PC-9 (cell line): ENCODE data around the gene CS. TPM values are rescaled to one million over a fixed set of nuclear protein-coding genes. Genes with fewer than 3 reads are reported as not detected.
A peak's percentile ranks its signal among the peaks of the same experiment; 100 is the strongest.

Source experiments
- BruUV-seq: library from RNA; stranded (reverse); fragments of 400-500 nt; replicated peaks from 2 replicates; lab custom pipeline; 2021; lab: Mats Ljungman, UMichigan
- CTCF ChIA-PET: fragments of 300-600 bp; sonication (Branson Sonifier 250); formaldehyde crosslinking; loops from one replicate; lab custom pipeline; 2022; ENCODE audit warnings: antibody characterized with exemption; lab: Charles Lee
- POLR2A ChIA-PET: fragments of 300-600 bp; sonication (Branson Sonifier 250); formaldehyde crosslinking; loops from one replicate; lab custom pipeline; 2022; ENCODE audit warnings: antibody characterized with exemption; ENCODE audit not compliant: unreplicated experiment; lab: Charles Lee
- DNase-seq, 2 experiments: peaks; one replicate each; pipeline versions ENCODE4 v3.0.0 to v3.0.0-alpha.2; 2015 to 2022; ENCODE audit warnings: mixed read lengths in 1 of 2
- H2AFZ ChIP-seq: fragments of 200-600 bp; sonication (generic); 2 replicates; pipeline ENCODE4 v1.8.1; 2017; ENCODE audit warnings: antibody characterized with exemption
- H3F3A ChIP-seq: fragments of 200-600 bp; sonication (generic); 2 replicates; pipeline ENCODE4 v1.8.1; 2017; ENCODE audit warnings: antibody characterized with exemption, mild to moderate bottlenecking, low read depth; ENCODE audit not compliant: insufficient read depth
- H3K27ac ChIP-seq: fragments of 200-600 bp; sonication (generic); 2 replicates; pipeline ENCODE4 v1.6.1; 2016; ENCODE audit warnings: mixed run types
- H3K27me3 ChIP-seq: fragments of 200-600 bp; sonication (generic); 2 replicates; pipeline ENCODE4 v1.6.1; 2016; ENCODE audit warnings: low read depth, mixed run types; ENCODE audit not compliant: insufficient read depth
- H3K36me3 ChIP-seq: fragments of 200-600 bp; sonication (generic); 2 replicates; pipeline ENCODE4 v1.6.1; 2016; ENCODE audit warnings: low read depth, mixed run types
- H3K4me1 ChIP-seq: fragments of 200-600 bp; sonication (generic); replicated peaks from 2 replicates; pipeline ENCODE4 v1.6.1; 2016; ENCODE audit warnings: mixed run types; ENCODE audit not compliant: insufficient read depth
- H3K4me2 ChIP-seq: fragments of 200-600 bp; sonication (generic); 2 replicates; pipeline ENCODE4 v1.6.1; 2017; ENCODE audit warnings: mixed run types
- H3K4me3 ChIP-seq: fragments of 200-600 bp; sonication (generic); 2 replicates; pipeline ENCODE4 v1.6.1; 2016; ENCODE audit warnings: mixed run types
- H3K79me2 ChIP-seq: fragments of 200-600 bp; sonication (generic); 2 replicates; pipeline ENCODE4 v1.6.1; 2017; ENCODE audit warnings: low read depth, mixed run types
- H3K9me2 ChIP-seq: fragments of 200-600 bp; sonication (generic); 2 replicates; pipeline ENCODE4 v1.8.1; 2017; ENCODE audit warnings: mild to moderate bottlenecking; ENCODE audit not compliant: insufficient read depth
- H3K9me3 ChIP-seq: fragments of 200-600 bp; sonication (generic); 2 replicates; pipeline ENCODE4 v1.8.1; 2016; ENCODE audit warnings: low read depth; ENCODE audit not compliant: insufficient read depth
- H4K20me1 ChIP-seq: fragments of 200-600 bp; sonication (generic); 2 replicates; pipeline ENCODE4 v1.8.1; 2017; ENCODE audit not compliant: insufficient read depth
- EZH2 ChIP-seq: fragments of 200-600 bp; sonication (generic); IDR thresholded peaks from 2 replicates; pipeline ENCODE4 v1.8.0; 2017; ENCODE audit warnings: antibody characterized with exemption, low read depth
- intact Hi-C: fragments of 100-400 bp; cut with micrococcal nuclease; formaldehyde crosslinking; loops from one replicate; pipeline ENCODE4 v1.10.0; 2022; ENCODE audit not compliant: unreplicated experiment
- total RNA-seq: library from RNA; stranded (reverse); gene quantifications from 2 replicates; pipeline ENCODE4 v1.2.3, GENCODE V29; 2021
- TF ChIP-seq, protein P1 (sequence below): fragments of 200-600 bp; sonication (generic); conservative IDR thresholded peaks from 2 replicates; pipeline ENCODE4 v1.6.1; 2017; ENCODE audit warnings: mixed run types, antibody characterized with exemption, mild to moderate bottlenecking, moderate library complexity

CS gene
- total RNA-seq, 1 experiment from 2014 or later: 205 TPM

DNA sequence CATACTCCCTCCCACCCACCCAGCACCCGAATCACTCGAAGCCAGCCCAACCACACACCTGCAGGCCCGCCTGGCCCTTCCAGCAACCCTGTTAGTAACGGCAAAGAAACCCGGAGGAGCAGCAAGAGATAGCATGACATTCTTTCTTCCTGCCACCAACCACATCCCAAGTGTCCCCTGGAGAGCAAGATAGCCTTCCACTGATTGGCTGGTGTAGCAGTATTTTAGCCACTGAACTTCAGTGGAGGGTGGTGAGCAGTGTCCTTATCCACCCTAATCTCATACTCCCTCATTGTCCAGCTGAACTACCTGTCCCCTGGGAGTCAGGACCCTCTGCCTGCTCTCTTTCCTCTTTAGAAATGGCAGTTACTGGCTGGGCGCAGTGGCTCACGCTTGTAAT, 71.0 kb downstream of the CS start:
- Histone ChIP-seq H3K27ac (no peak overlapping the region), H3K4me2 (no peak overlapping the region), H3K9me3 (no peaks in the 10 kb centered on the region), H3K36me3 (no peaks in the 10 kb centered on the region), H3F3A (peaks cover 11% of the 10 kb centered on the region; the same call in 1 of the 2 replicates), H4K20me1 (no peaks in the 10 kb centered on the region), H3K4me1 (peaks cover 8% of the 10 kb centered on the region), H3K79me2 (no peaks in the 10 kb centered on the region; the same call in 1 of the 2 replicates), H3K27me3 (no peaks in the 10 kb centered on the region), H3K4me3 (no peak overlapping the region), H2AFZ (no peak overlapping the region), H3K9me2 (no peaks in the 10 kb centered on the region)
- ChIA-PET POLR2A (interaction anchor here (0.6 kb wide), 1 partner anchor 54 kb away, joined by 7 read pairs; no protein-coding TSS in a partner anchor), CTCF (no interaction called here)
- TF ChIP-seq, protein P1, sequence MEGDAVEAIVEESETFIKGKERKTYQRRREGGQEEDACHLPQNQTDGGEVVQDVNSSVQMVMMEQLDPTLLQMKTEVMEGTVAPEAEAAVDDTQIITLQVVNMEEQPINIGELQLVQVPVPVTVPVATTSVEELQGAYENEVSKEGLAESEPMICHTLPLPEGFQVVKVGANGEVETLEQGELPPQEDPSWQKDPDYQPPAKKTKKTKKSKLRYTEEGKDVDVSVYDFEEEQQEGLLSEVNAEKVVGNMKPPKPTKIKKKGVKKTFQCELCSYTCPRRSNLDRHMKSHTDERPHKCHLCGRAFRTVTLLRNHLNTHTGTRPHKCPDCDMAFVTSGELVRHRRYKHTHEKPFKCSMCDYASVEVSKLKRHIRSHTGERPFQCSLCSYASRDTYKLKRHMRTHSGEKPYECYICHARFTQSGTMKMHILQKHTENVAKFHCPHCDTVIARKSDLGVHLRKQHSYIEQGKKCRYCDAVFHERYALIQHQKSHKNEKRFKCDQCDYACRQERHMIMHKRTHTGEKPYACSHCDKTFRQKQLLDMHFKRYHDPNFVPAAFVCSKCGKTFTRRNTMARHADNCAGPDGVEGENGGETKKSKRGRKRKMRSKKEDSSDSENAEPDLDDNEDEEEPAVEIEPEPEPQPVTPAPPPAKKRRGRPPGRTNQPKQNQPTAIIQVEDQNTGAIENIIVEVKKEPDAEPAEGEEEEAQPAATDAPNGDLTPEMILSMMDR: no peak
- no peak for TF ChIP-seq EZH2
- intact Hi-C loops: no loop called here
- DNase-seq: no peak
- no TSS peak for BruUV-seq

DNA sequence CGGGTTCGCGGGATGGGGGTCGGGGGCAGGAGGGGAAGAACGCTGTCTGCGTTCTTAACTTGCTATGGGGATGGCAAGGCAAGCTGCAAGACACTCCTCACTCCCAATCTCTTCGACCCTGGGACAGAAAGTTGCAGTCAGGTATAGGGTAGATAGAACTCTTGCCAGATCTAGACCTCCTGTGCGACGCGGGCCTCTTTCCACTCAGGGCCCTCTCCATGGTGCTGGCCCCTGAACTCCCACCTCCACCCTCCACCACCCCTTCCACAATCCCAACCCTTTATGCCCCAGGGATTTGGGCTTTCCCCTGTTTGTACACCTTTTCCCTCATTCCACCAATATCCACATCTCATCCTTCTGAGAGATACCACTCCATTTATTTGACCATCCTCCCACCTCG, 75.2 kb downstream of the CS start:
- no peak for DNase-seq
- Histone ChIP-seq H3K27me3 (no peaks in the 10 kb centered on the region), H3K4me3 (peak overlapping the region; percentile 91), H3K9me2 (no peaks in the 10 kb centered on the region), H3F3A (peaks cover 30% of the 10 kb centered on the region; the same call in 1 of the 2 replicates), H3K4me2 (peak overlapping the region; percentile 91), H2AFZ (peak overlapping the region; percentile 98), H3K4me1 (peaks cover 26% of the 10 kb centered on the region), H4K20me1 (no peaks in the 10 kb centered on the region), H3K27ac (no peak overlapping the region), H3K9me3 (no peaks in the 10 kb centered on the region), H3K79me2 (peaks cover 10% of the 10 kb centered on the region), H3K36me3 (no peaks in the 10 kb centered on the region)
- no TSS peak for BruUV-seq
- ChIA-PET CTCF (no interaction called here), POLR2A (interaction anchor here (0.7 kb wide), 1 partner anchor 11 kb away, joined by 3 read pairs; no protein-coding TSS in a partner anchor)
- intact Hi-C loops: loop anchor here (1.0 to 5.0 kb wide), 3 partner anchors 32 to 183 kb away; partner anchors contain the start of gene RPS26
- TF ChIP-seq, protein P1: no peak
- TF ChIP-seq EZH2: no peak

DNA sequence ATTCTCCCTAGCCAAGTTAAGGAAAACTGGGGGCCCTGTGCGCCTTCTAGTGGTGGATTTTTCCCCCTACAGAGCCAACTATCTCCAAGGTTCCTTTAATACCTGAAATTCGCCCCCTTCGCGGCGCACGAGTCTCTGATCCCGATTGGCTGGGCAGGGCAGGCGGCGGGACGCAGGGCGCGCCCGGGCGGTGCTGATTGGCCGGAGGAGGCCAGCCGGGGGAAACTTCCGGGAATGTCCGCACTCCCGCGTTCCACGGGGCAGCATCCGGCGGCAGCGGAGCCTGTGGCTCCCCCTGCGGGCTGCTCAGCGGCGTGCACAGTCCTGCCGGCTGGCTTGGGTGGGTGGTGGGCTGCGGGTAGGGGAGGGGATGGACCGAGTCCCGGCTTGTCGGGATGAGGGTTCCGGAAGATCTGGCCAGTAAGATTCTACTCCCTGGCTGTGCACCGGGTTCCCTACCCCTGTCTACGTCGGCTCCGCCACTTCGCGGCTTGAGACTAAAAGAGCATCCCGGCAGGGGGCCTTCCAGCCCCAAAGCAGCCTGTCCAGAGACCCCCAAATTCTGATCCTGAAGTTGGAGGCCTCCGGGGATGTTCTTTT, 75.9 kb downstream of the CS start, which contains the start of gene NABP2:
TSS of gene NABP2 (plus strand) at position 241 of the 600 bp plus-strand sequence. CDS start 515 bp downstream, outside the sequence.
- peak within 1 kb of the TSS; percentile 91 for H3K4me3 ChIP-seq
- peaks cover 27% of the 10 kb centered on the region for H3K4me1 ChIP-seq
- BruUV-seq: no TSS peak
- H4K20me1 ChIP-seq: no peaks in the 10 kb centered on the region
- H3K9me2 ChIP-seq: no peaks in the 10 kb centered on the region
- peaks cover 30% of the 10 kb centered on the region; the same call in 1 of the 2 replicates for H3F3A ChIP-seq
- no peaks in the 10 kb centered on the region for H3K9me3 ChIP-seq
- TF ChIP-seq, protein P1: peak; percentile 81
- no peak for TF ChIP-seq EZH2
- peak within 1 kb of the TSS; percentile 91 for H3K4me2 ChIP-seq
- DNase-seq: peak; percentile 92 to 98
- H2AFZ ChIP-seq: peak within 1 kb of the TSS; percentile 98
- POLR2A ChIA-PET: no interaction called here
- H3K36me3 ChIP-seq: no peaks in the 10 kb centered on the region
- no peaks in the 10 kb centered on the region for H3K27me3 ChIP-seq
- no peak within 1 kb of the TSS for H3K27ac ChIP-seq
- intact Hi-C loops: loop anchor here (1.0 to 5.0 kb wide), 3 partner anchors 31 to 182 kb away; partner anchors contain the start of gene RPS26
- CTCF ChIA-PET: no interaction called here
- peaks cover 17% of the 10 kb centered on the region for H3K79me2 ChIP-seq
